Activated CD4-positive, CD25-positive, alpha-beta regulatory T cell treated with anti-CD3 and anti-CD28 coated beads, Interleukin-2, amount 50 U/mL, for 72 hours (primary cell): ENCODE data around the gene VPS35L.

Experiments
- DNase-seq: peaks from one replicate; pipeline ENCODE4 v3.0.0; 2021

The VPS35L gene, protein sequence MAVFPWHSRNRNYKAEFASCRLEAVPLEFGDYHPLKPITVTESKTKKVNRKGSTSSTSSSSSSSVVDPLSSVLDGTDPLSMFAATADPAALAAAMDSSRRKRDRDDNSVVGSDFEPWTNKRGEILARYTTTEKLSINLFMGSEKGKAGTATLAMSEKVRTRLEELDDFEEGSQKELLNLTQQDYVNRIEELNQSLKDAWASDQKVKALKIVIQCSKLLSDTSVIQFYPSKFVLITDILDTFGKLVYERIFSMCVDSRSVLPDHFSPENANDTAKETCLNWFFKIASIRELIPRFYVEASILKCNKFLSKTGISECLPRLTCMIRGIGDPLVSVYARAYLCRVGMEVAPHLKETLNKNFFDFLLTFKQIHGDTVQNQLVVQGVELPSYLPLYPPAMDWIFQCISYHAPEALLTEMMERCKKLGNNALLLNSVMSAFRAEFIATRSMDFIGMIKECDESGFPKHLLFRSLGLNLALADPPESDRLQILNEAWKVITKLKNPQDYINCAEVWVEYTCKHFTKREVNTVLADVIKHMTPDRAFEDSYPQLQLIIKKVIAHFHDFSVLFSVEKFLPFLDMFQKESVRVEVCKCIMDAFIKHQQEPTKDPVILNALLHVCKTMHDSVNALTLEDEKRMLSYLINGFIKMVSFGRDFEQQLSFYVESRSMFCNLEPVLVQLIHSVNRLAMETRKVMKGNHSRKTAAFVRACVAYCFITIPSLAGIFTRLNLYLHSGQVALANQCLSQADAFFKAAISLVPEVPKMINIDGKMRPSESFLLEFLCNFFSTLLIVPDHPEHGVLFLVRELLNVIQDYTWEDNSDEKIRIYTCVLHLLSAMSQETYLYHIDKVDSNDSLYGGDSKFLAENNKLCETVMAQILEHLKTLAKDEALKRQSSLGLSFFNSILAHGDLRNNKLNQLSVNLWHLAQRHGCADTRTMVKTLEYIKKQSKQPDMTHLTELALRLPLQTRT

DNA sequence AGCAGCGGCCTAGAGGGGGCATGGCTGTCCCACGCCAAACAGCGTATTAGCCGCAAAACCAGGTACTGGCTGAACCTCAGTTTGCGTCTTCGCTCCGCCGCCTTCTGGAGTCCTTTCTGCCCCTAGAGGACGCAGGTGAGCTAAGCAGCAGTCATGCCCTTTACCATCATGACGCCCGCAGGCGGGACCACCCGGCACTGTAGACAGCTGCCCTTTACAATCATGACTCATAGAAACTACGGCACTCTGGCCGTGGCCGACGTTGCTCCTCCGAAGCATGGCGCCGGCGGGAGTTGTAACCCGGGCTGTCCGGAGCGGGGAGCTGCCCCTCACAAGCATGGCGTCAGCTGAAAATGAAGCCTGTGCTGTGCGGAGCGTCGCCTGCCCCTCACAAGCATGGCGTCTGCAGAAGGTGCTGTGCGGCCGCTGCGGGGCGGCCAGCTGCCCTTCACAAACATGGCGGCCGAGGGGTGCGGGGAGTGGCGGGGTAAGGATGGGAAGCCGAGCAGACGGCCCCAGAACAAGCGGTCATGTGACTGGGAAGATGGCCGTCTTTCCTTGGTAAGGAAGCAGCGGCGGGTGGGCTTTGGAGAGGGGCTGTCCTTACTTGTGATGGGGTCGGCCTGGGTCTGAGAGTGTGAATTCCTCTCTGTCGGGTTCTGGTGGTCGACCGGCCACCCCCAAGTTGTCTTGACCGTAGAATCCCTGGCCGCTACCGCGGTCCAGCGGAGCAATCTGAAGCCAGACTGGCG is at the start of gene VPS35L:
Gene VPS35L (plus strand): TSS at position 518 of the 752 bp plus-strand sequence. CDS start 27 bp downstream, at position 545.
- peak; percentile 96 for DNase-seq

- no peak for DNase-seq
These were observed 48.5 kb upstream of the VPS35L start for GRCh38 chr16:19506965-19507364.

DNA sequence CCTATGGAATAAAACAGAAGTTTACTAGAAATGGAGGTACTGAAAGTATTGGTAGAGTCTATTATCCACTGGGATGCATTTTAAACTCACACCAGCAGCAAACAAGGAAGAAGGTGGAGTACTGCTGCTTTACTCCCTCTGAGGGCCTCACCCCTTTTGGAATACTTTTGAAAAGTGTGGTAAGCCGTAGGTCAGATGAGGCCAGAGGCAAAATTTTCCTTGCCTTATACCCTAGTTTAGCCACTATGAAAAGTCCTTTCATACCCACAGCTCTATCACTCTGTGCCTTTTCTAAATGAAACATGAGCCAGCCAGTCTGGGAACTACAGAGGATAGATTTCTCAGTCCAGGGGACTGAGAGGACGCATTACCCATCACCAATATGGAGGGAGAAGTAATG is 47.6 kb upstream of the VPS35L start:
- no peak for DNase-seq

GRCh38 chr16:19512297-19512696 is 43.2 kb upstream of the VPS35L start:
- no peak for DNase-seq

GRCh38 chr16:19513377-19514053 is 42.0 kb upstream of the VPS35L start:
- no peak for DNase-seq

GRCh38 chr16:19515757-19516156 is 39.7 kb upstream of the VPS35L start:
- no peak for DNase-seq

DNA sequence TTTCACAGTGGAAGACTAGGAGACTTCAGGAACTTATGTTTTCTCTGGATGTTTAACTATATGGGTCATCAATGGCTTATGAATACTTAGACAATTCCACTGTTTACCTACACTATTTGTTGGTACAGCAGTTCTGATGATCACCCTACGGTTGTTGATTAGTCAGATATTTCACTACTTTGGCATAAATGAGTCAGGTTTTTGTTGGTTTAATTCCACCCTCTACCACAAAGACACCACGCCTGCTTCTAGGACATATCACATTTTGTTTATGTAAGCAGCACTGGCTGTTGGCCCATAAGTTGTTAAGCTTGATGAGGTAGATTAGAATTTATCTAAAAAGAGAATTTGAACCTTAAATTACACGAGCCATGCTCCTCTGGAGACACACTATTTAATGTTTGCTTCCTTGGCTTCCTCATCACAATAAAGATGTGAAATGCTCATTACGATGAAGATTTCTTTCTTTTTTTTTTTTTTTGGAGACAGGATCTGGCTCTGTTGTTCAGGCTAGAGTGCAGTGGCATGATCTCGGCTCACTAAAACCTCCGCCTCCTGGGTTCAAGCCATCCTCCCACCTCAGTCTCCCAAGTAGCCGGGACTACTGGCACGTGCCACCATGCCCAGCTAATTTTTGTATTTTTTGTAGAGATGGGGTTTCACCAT is 37.9 kb upstream of the VPS35L start:
- DNase-seq = no peak

- no peak for DNase-seq
These were observed 37.1 kb upstream of the VPS35L start for GRCh38 chr16:19518388-19518787.

- DNase-seq = no peak
These were observed 34.6 kb upstream of the VPS35L start for GRCh38 chr16:19520861-19521331.

DNA sequence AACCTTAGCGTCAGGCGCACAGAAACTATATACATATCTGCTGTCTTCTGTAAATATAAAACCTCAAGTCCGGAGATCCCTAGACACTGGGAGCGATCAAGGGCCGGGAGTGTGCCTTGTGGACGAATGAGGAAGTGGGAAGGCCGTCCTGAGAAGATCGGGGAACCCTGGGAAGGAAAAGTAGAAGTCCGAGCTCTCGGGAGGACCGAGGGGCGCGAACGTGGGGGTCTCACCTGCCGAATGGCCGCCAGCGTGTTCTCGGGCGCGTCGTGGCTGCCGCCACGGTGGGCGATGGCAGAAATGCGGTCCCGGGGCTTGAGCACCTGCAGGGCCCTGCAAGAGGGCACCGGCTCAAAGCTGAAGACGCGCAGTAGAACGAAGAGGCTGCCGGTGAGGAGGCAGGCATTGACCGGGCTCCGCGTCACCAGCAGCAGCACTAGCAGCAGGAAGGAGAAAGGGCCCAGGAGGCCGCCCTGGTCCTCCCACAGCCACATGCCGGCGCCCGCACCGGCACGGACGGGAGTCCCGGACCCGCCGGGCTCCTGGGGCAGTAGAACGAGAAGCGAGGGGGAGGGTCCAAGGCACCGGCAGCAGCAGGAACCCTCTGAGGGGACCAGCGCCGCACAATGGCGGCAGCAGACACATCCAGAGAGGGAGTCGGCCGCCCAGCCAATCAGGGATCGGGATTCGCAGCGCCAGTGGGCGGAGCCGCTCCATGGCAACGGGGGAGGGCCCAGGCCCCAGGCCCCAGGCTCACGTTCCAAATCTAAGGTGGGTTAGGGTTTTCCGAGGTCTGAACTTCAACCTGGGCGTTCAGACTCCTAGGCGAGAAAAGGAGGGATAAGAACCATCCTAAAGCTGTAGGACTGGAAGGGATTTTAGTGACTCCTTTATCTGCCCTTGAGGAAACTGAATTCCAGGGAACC is 33.8 kb upstream of the VPS35L start, which contains the start of gene GDE1:
Gene GDE1 (minus strand): TSS at position 628 of the 926 bp plus-strand sequence. CDS start 134 bp downstream, at position 494.
- peak; percentile 93 for DNase-seq

DNA sequence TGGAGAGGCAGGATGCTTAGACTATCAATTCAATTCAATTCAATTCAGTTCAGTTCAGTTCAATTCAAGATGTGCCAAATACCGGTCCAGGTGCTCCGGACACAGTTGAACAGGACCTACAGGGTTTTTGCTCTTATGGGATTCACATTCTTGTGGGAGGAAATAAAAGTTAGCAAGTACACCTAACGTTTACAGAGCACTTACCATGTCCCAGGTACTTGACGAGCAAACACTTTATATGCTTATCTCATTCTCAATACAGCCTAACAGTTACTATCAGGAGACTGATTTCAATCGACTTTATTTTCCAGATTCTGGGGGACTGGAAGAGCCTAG is 33.1 kb upstream of the VPS35L start:
- no peak for DNase-seq

DNA sequence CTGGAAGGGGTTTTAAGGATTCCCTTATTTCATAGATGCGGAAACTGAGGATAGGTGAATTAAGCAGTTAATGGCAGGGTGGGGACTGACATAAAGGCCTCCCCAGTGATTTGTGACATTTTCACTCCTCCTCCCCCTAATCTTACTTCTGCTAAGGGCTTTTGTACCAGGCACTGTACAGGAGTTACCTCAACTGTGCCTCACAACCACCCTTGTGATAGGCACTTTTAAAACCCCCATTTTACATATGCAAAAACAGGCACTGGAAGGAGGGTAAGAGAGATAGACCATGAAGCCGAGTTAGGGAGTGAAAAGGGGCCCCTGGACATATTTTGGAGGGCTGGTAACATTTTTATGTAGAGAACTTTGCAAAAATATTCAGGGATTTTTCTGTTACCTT is 32.7 kb upstream of the VPS35L start:
- DNase-seq = no peak

DNA sequence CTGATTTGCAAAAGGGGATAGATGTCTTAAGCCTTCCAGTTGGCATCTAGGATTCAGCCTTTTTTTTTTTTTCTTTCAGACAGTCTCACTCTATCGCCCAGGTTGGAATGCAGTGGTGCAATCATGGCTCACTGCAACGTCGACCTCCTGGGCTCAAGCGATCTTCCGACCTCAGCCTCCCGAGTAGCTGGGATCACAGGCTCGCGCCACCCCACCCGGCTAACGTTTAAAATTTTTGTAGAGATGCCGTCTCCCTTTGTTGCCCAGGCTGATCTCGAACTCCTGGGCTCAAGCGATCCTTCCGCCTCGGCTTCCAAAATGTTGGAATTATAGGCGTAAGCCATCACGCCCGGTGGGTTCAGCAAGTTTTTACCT is 32.3 kb upstream of the VPS35L start:
- DNase-seq = no peak

DNA sequence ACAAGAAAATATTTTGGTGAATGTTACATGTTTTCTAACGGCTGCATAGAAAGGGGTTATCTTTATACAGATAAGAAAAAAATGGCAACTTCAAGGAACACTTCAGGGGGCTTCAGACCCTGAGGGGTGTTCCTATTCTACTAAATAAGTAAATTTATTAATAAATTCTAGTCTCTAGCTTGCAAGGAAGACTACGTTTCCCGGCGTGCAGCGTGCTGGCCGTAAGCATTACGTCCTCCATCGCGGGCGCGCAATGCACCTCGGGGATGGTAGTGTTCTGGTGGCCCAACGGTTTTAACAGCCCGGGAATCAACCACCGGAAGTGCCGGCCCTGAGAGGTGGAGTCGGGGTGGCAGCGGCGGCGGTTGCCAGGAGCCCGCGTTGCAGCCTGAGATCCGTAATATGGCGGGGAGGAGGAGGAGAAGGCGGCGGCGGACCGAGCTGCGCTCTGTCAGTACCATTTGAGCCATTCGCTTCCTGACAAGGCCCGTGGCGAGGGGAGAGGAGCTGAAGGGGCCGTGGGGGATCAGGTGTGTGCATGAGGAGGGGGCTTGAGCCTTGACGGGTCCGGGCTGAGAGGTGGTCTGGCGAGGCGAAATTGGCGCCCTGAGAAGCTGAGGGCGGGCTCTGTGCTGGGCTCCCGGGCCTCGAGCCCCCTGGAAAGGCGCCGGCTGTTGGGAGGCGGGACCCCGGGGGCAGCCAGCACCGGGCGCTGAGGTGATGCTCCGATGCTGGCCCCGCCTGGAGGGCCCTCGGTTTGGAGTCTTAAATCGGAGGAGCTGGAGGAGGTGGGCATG is 31.7 kb upstream of the VPS35L start, which contains the start of gene CCP110:
Gene CCP110 (plus strand): TSS at position 384 of the 797 bp plus-strand sequence. CDS start 3,940 bp downstream, outside the sequence.
- DNase-seq = peak; percentile 92

- no peak for DNase-seq
These were observed 31.2 kb upstream of the VPS35L start for GRCh38 chr16:19524356-19524615.

DNA sequence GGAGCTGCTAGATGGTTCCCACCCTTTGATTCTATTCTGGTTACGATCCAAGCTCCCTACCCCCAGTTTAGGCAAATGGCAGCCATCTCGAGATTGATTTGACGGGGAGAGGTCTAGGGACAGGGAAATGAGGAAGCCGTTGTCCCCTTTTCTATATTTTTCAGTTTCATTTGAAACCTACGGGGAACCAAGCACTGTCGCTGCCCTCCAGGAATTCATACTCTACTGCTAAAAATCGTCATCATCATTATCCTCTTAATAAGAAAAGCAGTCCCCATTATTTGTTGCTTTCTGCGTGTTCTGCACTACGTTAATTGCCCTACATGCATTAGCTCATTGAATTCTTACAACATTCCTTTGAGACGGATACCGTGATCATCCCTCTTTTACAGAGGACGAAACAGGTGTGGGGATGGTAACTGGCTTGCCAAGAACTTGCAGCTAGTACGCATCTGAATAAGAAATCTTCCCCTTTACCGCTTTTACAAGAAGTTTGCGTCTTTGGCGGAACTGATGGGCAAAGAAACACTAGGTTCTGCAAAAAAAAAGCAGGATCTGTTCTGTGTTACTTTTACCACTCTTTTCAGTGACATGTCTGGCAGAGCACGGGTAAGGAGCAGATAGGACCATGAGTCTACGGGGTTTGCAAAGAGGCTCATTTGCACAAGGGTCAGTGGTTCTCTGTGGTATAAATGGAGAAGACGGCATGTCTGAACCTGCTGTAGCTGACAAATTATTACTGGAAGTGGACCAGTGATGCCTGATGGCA is 30.7 kb upstream of the VPS35L start:
- DNase-seq = no peak

GRCh38 chr16:19525385-19525723 is 30.1 kb upstream of the VPS35L start:
- no peak for DNase-seq

DNA sequence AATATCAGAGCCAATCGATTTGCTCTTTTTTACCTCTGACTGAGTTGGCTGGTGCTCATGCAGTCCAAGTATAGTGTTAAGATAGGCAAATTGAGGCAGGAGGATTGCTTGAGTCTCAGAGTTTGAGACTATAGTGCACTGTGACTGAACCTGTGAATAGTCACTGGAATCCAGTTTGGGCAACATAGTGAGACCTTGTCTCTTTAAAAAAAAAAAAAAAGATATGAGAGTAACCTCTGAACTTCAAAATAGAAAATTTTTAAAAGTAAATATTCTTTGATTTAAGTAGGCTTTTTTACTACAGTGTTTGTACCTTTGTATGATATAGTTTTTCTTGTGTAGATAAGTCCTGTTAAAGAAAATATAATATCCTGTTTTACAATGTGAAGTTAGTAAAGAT is 28.3 kb upstream of the VPS35L start:
- no peak for DNase-seq

- DNase-seq = no peak
These were observed 26.8 kb upstream of the VPS35L start for GRCh38 chr16:19528666-19529065.
